Gastrocnemius medialis (tissue), 4 donors: ENCODE results near the gene CAPS2. TPM values are rescaled to one million over a fixed set of nuclear protein-coding genes. Genes with fewer than 3 reads are reported as not detected.

Experiments
- ATAC-seq, 2 donors: fragments of 150-250 bp; one replicate each; pipeline ENCODE4 v1.9.1; 2016
- DNase-seq, 2 donors: peaks; one replicate each; pipeline ENCODE4 v3.0.0-alpha.2; 2019
- H3K27ac ChIP-seq, 4 donors: fragments of 200-600 bp; sonication (generic); 1 replicate in 1 of 4; 2 replicates in 3 of 4; pipeline ENCODE4 v1.5.1; 2016 to 2018; ENCODE audit warnings: mild to moderate bottlenecking in 2 of 4, moderate library complexity in 1 of 4
- H3K27me3 ChIP-seq, 3 donors: fragments of 200-600 bp; sonication (generic) in 2 of 3; 1 replicate in 1 of 3; 2 replicates in 2 of 3; pipeline versions ENCODE4 v1.5.1 to v1.6.0; 2016 to 2019; ENCODE audit warnings: mild to moderate bottlenecking in 1 of 3, moderate library complexity in 1 of 3
- H3K36me3 ChIP-seq, 2 donors: fragments of 200-600 bp; sonication (generic) in 1 of 2; one replicate each; pipeline ENCODE4 v1.5.1; 2017 to 2018
- H3K4me1 ChIP-seq, 2 donors: fragments of 200-600 bp; sonication (generic) in 1 of 2; one replicate each; pipeline ENCODE4 v1.5.1; 2016 to 2017; ENCODE audit warnings: mild to moderate bottlenecking in 2 of 2
- H3K4me3 ChIP-seq, 4 donors: fragments of 200-600 bp; sonication (generic) in 3 of 4; 1 replicate in 1 of 4; 2 replicates in 3 of 4; pipeline ENCODE4 v1.5.1; 2016 to 2019; ENCODE audit warnings: mild to moderate bottlenecking in 2 of 4
- H3K9me3 ChIP-seq, 3 donors: fragments of 200-600 bp; sonication (generic) in 2 of 3; 1 replicate in 1 of 3; 2 replicates in 2 of 3; pipeline ENCODE4 v1.5.1; 2016 to 2019
- POLR2A ChIP-seq, 2 donors: fragments of 450-650 bp; IDR thresholded peaks; one replicate each; pipeline ENCODE4 v1.6.1; 2017; ENCODE audit warnings: antibody characterized with exemption in 2 of 2, mild to moderate bottlenecking in 2 of 2, moderate library complexity in 2 of 2
- in situ Hi-C, 4 donors: fragments of 200-750 bp; cut with MboI; loops; one replicate each; pipeline versions ENCODE4 v1.15.0 to v1.8.0; 2017; ENCODE audit warnings: low sequenced_read_pairs in 4 of 4
- intact Hi-C: fragments of 100-400 bp; cut with DNase I; formaldehyde crosslinking; loops from one replicate; pipeline ENCODE4 v1.15.1; 2023; ENCODE audit warnings: low total_unique reads
- total RNA-seq, 4 donors: library from RNA; depleted of rRNA; stranded (reverse); fragments of >200 nt; gene quantifications; one replicate each; pipeline versions ENCODE4 v1.1.0 to v1.2.3, GENCODE V29; 2016
- TF ChIP-seq, protein P1 (sequence below), 5 experiments: fragments of 450-650 bp in 3 of 5; fragments of 200-600 bp in 2 of 5; sonication (generic) in 2 of 5; IDR thresholded peaks in 4 of 5; conservative IDR thresholded peaks in 1 of 5; 1 replicate in 4 of 5; 2 replicates in 1 of 5; pipeline ENCODE4 v1.5.1; 2016 to 2019; ENCODE audit warnings: antibody characterized with exemption in 5 of 5, mild to moderate bottlenecking in 3 of 5, moderate library complexity in 3 of 5

CAPS2 gene
- total RNA-seq, 4 donors from 2014 or later = 3.0 to 21.7 (median 13.6) TPM

DNA sequence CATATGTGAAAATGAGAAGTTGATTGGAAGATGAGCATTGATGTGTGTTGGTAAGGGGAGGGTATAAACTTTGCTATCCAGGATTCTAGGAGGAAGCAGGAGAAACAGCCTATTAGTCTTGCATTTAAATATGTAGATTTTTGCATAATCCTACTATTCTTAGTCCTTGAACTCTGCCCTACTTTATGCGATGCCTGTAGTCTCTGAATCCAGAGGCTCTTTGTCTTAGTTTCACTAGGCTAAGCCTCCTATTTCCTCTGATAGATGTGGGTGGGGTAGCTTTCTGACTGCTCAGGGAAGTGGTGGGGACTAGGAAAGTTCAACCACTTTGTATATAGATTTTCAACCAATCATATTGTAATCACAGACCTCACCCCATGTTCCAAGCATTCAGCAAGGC is 71.0 kb downstream of the CAPS2 start:
- TF ChIP-seq, protein P1, sequence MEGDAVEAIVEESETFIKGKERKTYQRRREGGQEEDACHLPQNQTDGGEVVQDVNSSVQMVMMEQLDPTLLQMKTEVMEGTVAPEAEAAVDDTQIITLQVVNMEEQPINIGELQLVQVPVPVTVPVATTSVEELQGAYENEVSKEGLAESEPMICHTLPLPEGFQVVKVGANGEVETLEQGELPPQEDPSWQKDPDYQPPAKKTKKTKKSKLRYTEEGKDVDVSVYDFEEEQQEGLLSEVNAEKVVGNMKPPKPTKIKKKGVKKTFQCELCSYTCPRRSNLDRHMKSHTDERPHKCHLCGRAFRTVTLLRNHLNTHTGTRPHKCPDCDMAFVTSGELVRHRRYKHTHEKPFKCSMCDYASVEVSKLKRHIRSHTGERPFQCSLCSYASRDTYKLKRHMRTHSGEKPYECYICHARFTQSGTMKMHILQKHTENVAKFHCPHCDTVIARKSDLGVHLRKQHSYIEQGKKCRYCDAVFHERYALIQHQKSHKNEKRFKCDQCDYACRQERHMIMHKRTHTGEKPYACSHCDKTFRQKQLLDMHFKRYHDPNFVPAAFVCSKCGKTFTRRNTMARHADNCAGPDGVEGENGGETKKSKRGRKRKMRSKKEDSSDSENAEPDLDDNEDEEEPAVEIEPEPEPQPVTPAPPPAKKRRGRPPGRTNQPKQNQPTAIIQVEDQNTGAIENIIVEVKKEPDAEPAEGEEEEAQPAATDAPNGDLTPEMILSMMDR (IDR thresholded peaks at IDR 0.05 in 4 of 5, conservative IDR thresholded peaks at IDR 0.05 in 1 of 5) = no peak
- no peak for TF ChIP-seq POLR2A (IDR thresholded peaks at IDR 0.05)
- DNase-seq (no peak), ATAC-seq (no peak)
- in situ Hi-C loops = no loop called here
- no peak overlapping the region for H3K4me3 ChIP-seq
- no peaks in the 10 kb centered on the region for H3K9me3 ChIP-seq
- intact Hi-C loops = no loop called here
- no peaks in the 10 kb centered on the region for H3K27me3 ChIP-seq
- no peaks in the 10 kb centered on the region for H3K4me1 ChIP-seq
- H3K27ac ChIP-seq = no peak overlapping the region
- H3K36me3 ChIP-seq = no peaks in the 10 kb centered on the region

DNA sequence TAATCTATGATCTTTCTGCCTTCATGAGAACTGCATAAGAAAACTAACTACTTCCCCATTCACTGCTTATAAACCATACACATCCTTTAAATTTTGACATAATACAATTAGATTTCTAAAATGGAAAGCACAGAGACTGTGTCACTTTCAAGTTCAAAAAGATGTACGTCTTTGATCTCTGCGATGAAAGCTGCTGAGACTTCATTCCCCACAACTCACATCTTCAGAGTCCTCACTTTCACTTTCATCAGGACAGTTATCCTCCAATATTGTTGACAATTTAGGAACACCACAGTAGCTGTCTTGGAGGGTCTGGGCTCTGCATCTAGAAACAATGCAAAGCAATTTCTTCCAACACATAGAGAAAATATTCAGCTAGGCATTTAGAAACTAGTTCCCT is 72.6 kb downstream of the CAPS2 start:
- no peaks in the 10 kb centered on the region for H3K27me3 ChIP-seq
- H3K4me3 ChIP-seq = no peak overlapping the region
- no peak for ATAC-seq
- no peaks in the 10 kb centered on the region for H3K36me3 ChIP-seq
- no peaks in the 10 kb centered on the region for H3K9me3 ChIP-seq
- no peak for DNase-seq
- no peaks in the 10 kb centered on the region for H3K4me1 ChIP-seq
- intact Hi-C loops (no loop called here), in situ Hi-C loops (no loop called here)
- H3K27ac ChIP-seq = no peak overlapping the region
- TF ChIP-seq, protein P1 (IDR thresholded peaks at IDR 0.05 in 4 of 5, conservative IDR thresholded peaks at IDR 0.05 in 1 of 5) = no peak
- no peak for TF ChIP-seq POLR2A (IDR thresholded peaks at IDR 0.05)

DNA sequence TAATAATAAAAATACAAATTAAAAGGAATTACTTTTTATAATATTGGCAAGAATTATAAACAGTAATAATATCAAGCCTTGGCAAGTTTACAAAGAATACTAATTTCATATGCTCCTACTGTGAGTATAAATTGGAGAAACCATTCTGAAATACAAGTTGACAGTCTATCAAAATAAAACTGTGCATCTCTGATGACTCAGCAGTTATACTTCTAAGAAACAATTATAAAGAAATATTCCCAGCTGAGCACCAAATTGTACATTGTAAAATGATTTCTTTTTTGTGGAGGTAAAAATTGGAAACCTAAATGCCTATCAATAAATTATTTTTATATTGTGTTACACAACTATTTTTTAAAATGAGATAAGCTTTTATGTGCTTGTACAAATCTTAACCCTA is 85.0 kb downstream of the CAPS2 start:
- no peak overlapping the region for H3K27ac ChIP-seq
- no peak overlapping the region for H3K4me3 ChIP-seq
- intact Hi-C loops (no loop called here), in situ Hi-C loops (no loop called here)
- no peaks in the 10 kb centered on the region for H3K9me3 ChIP-seq
- ATAC-seq (no peak), DNase-seq (no peak)
- H3K27me3 ChIP-seq = no peaks in the 10 kb centered on the region
- TF ChIP-seq POLR2A (IDR thresholded peaks at IDR 0.05) = no peak
- H3K4me1 ChIP-seq = no peaks in the 10 kb centered on the region
- no peaks in the 10 kb centered on the region for H3K36me3 ChIP-seq

DNA sequence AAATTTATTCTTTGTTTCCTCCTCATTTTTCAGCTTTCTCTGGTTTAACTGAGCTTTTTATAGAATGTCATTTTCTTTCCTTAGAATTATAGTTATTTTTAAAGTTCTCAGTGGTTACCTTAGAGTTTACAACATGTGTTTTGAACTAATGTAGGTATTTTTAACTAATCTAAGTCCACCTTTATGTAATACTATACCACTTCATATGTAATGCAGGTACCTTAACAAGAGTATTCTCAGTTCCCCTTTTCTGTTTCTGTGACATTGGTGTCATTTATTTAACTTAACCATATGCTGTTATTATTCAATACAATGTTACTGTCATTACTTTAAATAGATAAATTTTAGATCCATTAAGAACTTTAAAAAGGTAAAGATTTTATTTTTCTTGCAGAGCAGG is 90.1 kb downstream of the CAPS2 start:
- in situ Hi-C loops (no loop called here), intact Hi-C loops (no loop called here)
- no peak for ATAC-seq

DNA sequence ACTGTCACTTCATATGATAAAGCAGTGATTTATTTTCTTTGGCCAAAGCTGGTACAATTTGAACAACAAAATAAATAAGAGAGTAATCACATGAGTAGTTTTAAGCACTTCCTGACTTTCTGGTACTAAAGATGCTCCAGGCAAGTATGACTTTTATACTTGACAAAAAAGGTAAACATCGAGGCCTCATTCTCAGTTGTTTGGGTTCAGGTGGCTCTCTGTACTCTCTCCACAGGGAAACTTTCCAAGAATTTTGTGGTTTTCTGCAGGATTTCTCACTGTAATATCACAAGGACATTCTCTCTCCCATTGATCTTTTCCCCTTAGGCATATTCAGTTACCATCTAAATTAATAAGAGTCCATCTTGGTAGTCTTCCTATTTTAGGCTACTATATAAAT is 93.9 kb downstream of the CAPS2 start:
- intact Hi-C loops = no loop called here
- no peak overlapping the region for H3K27ac ChIP-seq
- H3K4me3 ChIP-seq = no peak overlapping the region
- in situ Hi-C loops = no loop called here
- no peak for TF ChIP-seq POLR2A (IDR thresholded peaks at IDR 0.05)
- TF ChIP-seq, protein P1 (IDR thresholded peaks at IDR 0.05 in 4 of 5, conservative IDR thresholded peaks at IDR 0.05 in 1 of 5) = no peak
- H3K9me3 ChIP-seq = no peaks in the 10 kb centered on the region
- no peaks in the 10 kb centered on the region for H3K27me3 ChIP-seq
- no peak for ATAC-seq
- no peak for DNase-seq
- H3K36me3 ChIP-seq = no peaks in the 10 kb centered on the region
- H3K4me1 ChIP-seq = no peaks in the 10 kb centered on the region

More for the DNA sequence above, 90.1 kb downstream of the CAPS2 start:
- Histone ChIP-seq H3K36me3 (no peaks in the 10 kb centered on the region), H3K4me1 (no peaks in the 10 kb centered on the region), H3K9me3 (no peaks in the 10 kb centered on the region), H3K27me3 (no peaks in the 10 kb centered on the region), H3K27ac (no peak overlapping the region), H3K4me3 (no peak overlapping the region)
- TF ChIP-seq, protein P1 (IDR thresholded peaks at IDR 0.05 in 4 of 5, conservative IDR thresholded peaks at IDR 0.05 in 1 of 5) = no peak
- TF ChIP-seq POLR2A (IDR thresholded peaks at IDR 0.05) = no peak
- no peak for DNase-seq
